A549 (cell line): Measurements from ENCODE around the gene CFAP43. TPM values are rescaled to one million over a fixed set of nuclear protein-coding genes. Genes with fewer than 3 reads are reported as not detected.

Experiments
- ATAC-seq, 2 experiments: fragments of 200-7000 bp in 1 of 2; fragments of >200 bp in 1 of 2; cut with Nextera tagmentation in 1 of 2; cut with Tn5 transposase in 1 of 2; 3 replicates each; pipeline versions ENCODE4 v1.8.0 to v1.9.1; 2018 to 2020; ENCODE audit warnings: mild to moderate bottlenecking in 1 of 2, moderate library complexity in 1 of 2
- CTCF ChIA-PET: fragments of 300-600 bp; sonication (Branson Sonifier 250); formaldehyde crosslinking; extraction: SDS; loops from one replicate; lab custom pipeline; 2021; ENCODE audit warnings: antibody characterized with exemption, inconsistent platforms; lab: Yijun Ruan, JAX
- POLR2A ChIA-PET: fragments of 350-600 bp; formaldehyde crosslinking; extraction: SDS; loops from one replicate; lab custom pipeline; 2021; ENCODE audit warnings: antibody characterized with exemption, inconsistent platforms; lab: Yijun Ruan, JAX
- DNase-seq, 2 experiments: peaks; one replicate each; pipeline versions ENCODE4 v3.0.0 to v3.0.0-alpha.2; 2011 to 2016; ENCODE audit warnings: low read depth in 1 of 2, low spot score in 1 of 2
- FAIRE-seq: peaks from 2 replicates; lab custom pipeline; 2011; peaks lifted over from hg19 to GRCh38; lab: Jason Lieb, UNC
- H3K27ac ChIP-seq, 2 experiments: fragments of >200 bp; sonication (Bioruptor Twin); formaldehyde crosslinking; 3 replicates each; pipeline ENCODE4 v1.5.1; 2016 to 2017
- H3K4me1 ChIP-seq: fragments of >200 bp; sonication (Bioruptor Twin); formaldehyde crosslinking; 3 replicates; pipeline ENCODE4 v1.6.1; 2016
- H3K4me2 ChIP-seq: fragments of >200 bp; sonication (Bioruptor Twin); formaldehyde crosslinking; 3 replicates; pipeline ENCODE4 v1.6.1; 2016
- H3K4me3 ChIP-seq: fragments of >200 bp; sonication (Bioruptor Twin); formaldehyde crosslinking; 3 replicates; pipeline ENCODE4 v1.5.1; 2016
- H3K9me3 ChIP-seq: fragments of >200 bp; sonication (Bioruptor Twin); formaldehyde crosslinking; 3 replicates; pipeline ENCODE4 v1.6.1; 2016
- CEBPB ChIP-seq, 2 experiments: fragments of >200 bp in 1 of 2; sonication (Bioruptor Twin) in 1 of 2; formaldehyde crosslinking in 1 of 2; IDR thresholded peaks; 2 replicates each; pipeline ENCODE4 v1.6.1; 2012 to 2016
- CHD2 ChIP-seq: fragments of 150-350 bp; IDR thresholded peaks from 2 replicates; pipeline ENCODE4 v1.6.1; 2014; ENCODE audit warnings: low read length; ENCODE audit not compliant: partially characterized antibody
- FOSL2 ChIP-seq, 2 experiments: fragments of 450-650 bp in 1 of 2; fragments of >200 bp in 1 of 2; sonication (Bioruptor Twin) in 1 of 2; formaldehyde crosslinking; IDR thresholded peaks; 2 replicates each; pipeline versions ENCODE4 v1.5.0 to v1.6.1; 2016 to 2020; ENCODE audit warnings: mild to moderate bottlenecking in 1 of 2, moderate library complexity in 1 of 2
- GATA3 ChIP-seq: IDR thresholded peaks from 2 replicates; pipeline ENCODE4 v1.6.1; 2012; ENCODE audit warnings: borderline replicate concordance
- HEYL ChIP-seq: fragments of 250-450 bp; sonication (Bioruptor Pico); IDR thresholded peaks from 2 replicates; pipeline ENCODE4 v1.8.0; 2021; ENCODE audit warnings: mild to moderate bottlenecking, moderate library complexity
- JUN ChIP-seq, 2 experiments: fragments of >200 bp; sonication (Bioruptor Twin); formaldehyde crosslinking; IDR thresholded peaks; 2 replicates in 1 of 2; 3 replicates in 1 of 2; pipeline ENCODE4 v1.6.1; 2016 to 2017
- KDM5A ChIP-seq: fragments of 200-600 bp; sonication (generic); IDR thresholded peaks from 2 replicates; pipeline ENCODE4 v1.6.1; 2016; ENCODE audit warnings: antibody characterized with exemption, mild to moderate bottlenecking
- MAFK ChIP-seq: fragments of 450-650 bp; IDR thresholded peaks from 2 replicates; pipeline ENCODE4 v1.6.1; 2014; ENCODE audit not compliant: partially characterized antibody
- MAZ ChIP-seq: fragments of 150-350 bp; IDR thresholded peaks from 2 replicates; pipeline ENCODE4 v1.6.1; 2014; ENCODE audit warnings: antibody characterized with exemption, low read depth, low read length, borderline replicate concordance
- MYC ChIP-seq: IDR thresholded peaks from 2 replicates; pipeline ENCODE4 v1.6.1; 2012; ENCODE audit warnings: mild to moderate bottlenecking, inconsistent platforms, low read length, improper control_type of control experiment, borderline replicate concordance
- NR3C1 ChIP-seq: fragments of >200 bp; sonication (Bioruptor Twin); formaldehyde crosslinking; IDR thresholded peaks from 3 replicates; pipeline ENCODE4 v1.6.1; 2017
- PHF8 ChIP-seq: fragments of 200-600 bp; sonication (generic); IDR thresholded peaks from 2 replicates; pipeline ENCODE4 v1.6.1; 2016; ENCODE audit warnings: low read depth, mild to moderate bottlenecking, antibody characterized with exemption, moderate library complexity, borderline replicate concordance
- POLR2A ChIP-seq: IDR thresholded peaks from 2 replicates; pipeline ENCODE4 v1.6.1; 2012; ENCODE audit warnings: mild to moderate bottlenecking, low read length
- POLR2AphosphoS2 ChIP-seq: conservative IDR thresholded peaks from 2 replicates; pipeline ENCODE4 v1.6.1; 2012; ENCODE audit warnings: low read length, improper control_type of control experiment, inconsistent platforms
- RAD21 ChIP-seq, 2 experiments: fragments of >200 bp in 1 of 2; sonication (Bioruptor Twin) in 1 of 2; formaldehyde crosslinking in 1 of 2; IDR thresholded peaks in 1 of 2; conservative IDR thresholded peaks in 1 of 2; 2 replicates in 1 of 2; 3 replicates in 1 of 2; pipeline ENCODE4 v1.6.1; 2012 to 2018; ENCODE audit warnings: inconsistent platforms in 1 of 2
- RNF2 ChIP-seq: fragments of 200-600 bp; sonication (generic); IDR thresholded peaks from 2 replicates; pipeline ENCODE4 v1.6.1; 2016; ENCODE audit warnings: low read depth, mild to moderate bottlenecking, antibody characterized with exemption, moderate library complexity, borderline replicate concordance
- ZFP36 ChIP-seq: fragments of 450-650 bp; IDR thresholded peaks from 2 replicates; pipeline ENCODE4 v1.6.1; 2014; ENCODE audit warnings: borderline replicate concordance; ENCODE audit not compliant: partially characterized antibody
- ZSCAN20 ChIP-seq: fragments of 250-450 bp; sonication (Bioruptor Pico); IDR thresholded peaks from 2 replicates; pipeline ENCODE4 v1.8.0; 2022; ENCODE audit warnings: mild to moderate bottlenecking, moderate library complexity
- WGBS: methylation state at CpG from one replicate; pipeline ENCODE4 v1.1.6; 2017; ENCODE audit errors: missing lambda C conversion rate; 5-methylcytosine and 5-hydroxymethylcytosine counted together
- polyA plus RNA-seq, 4 experiments: library from polyadenylated mRNA; depleted of rRNA in 3 of 4; stranded (reverse); fragments of >200 nt; fragmentation: RNase III in 1 of 4; extraction: RNeasy Plus Mini Kit Qiagen cat#74134 plus additional on column Dnase treatment in 1 of 4; gene quantifications; 2 replicates in 3 of 4; 3 replicates in 1 of 4; pipeline ENCODE4 v1.2.3, GENCODE V29; 2011 to 2017
- TF ChIP-seq, protein P1 (sequence below): IDR thresholded peaks from 2 replicates; pipeline ENCODE4 v1.6.1; 2012
- TF ChIP-seq, protein P2 (sequence below): IDR thresholded peaks from 2 replicates; pipeline ENCODE4 v1.6.1; 2012; ENCODE audit warnings: low read depth, borderline replicate concordance
- TF ChIP-seq, protein P3 (sequence below): fragments of 150-350 bp; IDR thresholded peaks from 2 replicates; pipeline ENCODE4 v1.6.1; 2014; ENCODE audit warnings: low read depth, mild to moderate bottlenecking, low read length

Gene CFAP43
- polyA plus RNA-seq, 2 of the 4 experiments (the other 2 are of a cell fraction): 0.31 to 0.75 TPM

DNA sequence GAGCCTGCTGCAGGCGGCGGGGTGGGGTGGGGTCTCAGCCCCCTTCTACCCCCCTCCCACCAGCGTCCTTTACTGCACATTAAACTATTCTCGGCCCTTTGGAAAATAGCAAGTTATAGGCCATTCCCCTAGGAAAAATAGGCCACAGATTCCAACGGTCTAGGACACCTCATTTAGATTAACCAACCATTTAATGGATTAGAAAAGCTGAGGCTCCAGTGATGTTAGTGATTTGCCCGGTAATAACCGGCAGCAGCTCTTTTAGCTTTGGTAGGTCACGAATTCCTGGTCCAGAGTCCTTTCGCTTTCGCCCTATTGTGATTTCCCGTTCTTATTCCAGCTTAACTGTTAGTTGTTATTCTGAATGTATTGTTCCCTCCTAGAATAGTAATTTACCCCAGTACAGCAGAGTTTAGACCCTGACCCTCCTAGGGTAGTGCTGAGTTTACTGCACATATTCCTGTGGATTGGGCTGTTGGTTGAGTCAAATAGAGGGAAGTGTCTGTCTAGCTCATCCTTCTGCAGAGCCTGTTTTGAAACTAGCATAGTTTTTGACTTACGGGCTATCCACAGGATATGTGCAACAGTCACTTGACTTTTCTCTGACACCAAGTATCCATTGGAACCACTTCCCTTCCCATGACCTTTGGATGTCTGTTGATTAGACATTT is 23.3 kb upstream of the CFAP43 start:
- ATAC-seq (peak; percentile 64 to 74; a peak in 5 of 6 replicates), DNase-seq (peak; percentile 39 to 56), FAIRE-seq (no peak)
- Histone ChIP-seq H3K4me2 (peak overlapping the region; percentile 74), H3K9me3 (no peaks in the 10 kb centered on the region), H3K27ac (peak overlapping the region; percentile 98 to 99), H3K4me3 (peak overlapping the region; percentile 99), H3K4me1 (peaks cover 33% of the 10 kb centered on the region)
- CTCF ChIA-PET: interaction anchor here (1.1 to 3.7 kb wide), 3 partner anchors 19 to 210 kb away, joined by 3 to 13 read pairs (median 3); no protein-coding TSS in a partner anchor
- POLR2A ChIA-PET: interaction anchor here (1.0 to 4.0 kb wide), 5 partner anchors 12 to 288 kb away, joined by 4 to 27 read pairs (median 6); partner anchors contain the start of genes CFAP43, GSTO2 and SFR1
- 2% methylated on average over 12 of the region's 12 CpGs for WGBS
- TF ChIP-seq FOSL2 (IDR thresholded peaks at IDR 0.05) (no peak), FOSL2 (CRISPR knock-in tag; IDR thresholded peaks at IDR 0.05) (peak; percentile 16; the same call in 1 of the 2 replicates), HEYL (no peak)

DNA sequence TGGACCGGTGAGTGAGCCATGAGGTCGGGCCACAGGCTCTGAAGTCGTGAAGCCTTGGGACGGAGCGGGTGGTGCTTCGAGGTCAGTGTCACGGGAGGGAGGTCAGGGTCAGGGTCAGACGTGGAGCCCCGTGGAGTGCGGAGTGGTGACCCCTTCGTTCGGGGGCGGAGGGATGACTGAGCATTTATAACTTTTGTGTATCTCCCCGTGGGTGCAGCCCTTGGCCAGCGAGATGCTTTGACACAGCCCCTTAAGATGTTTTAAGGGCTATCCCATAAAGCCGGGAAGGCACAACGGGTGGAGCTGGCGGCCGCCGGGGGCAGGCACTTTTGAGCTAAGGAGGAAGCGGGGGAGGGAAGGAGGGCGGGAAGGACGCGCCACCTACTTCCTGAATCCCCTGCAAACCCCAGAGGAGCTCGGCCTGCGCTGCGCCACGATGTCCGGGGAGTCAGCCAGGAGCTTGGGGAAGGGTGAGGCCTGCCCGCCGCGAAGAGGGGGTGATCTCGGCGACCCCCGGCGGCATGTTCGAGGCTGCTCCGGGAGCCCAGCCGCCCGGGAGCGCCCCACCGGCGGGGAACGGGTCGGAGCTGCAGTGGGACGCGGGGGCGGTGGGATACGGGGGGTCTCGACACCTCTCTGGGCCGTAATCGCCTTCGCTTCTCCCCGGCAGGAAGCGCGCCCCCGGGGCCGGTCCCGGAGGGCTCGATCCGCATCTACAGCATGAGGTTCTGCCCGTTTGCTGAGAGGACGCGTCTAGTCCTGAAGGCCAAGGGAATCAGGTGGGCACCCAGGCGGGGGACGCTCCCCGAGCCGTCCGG is 22.5 kb upstream of the CFAP43 start, which contains the start of gene GSTO1:
Gene GSTO1, plus strand, starts transcription at position 400 of the 818 bp plus-strand sequence. Its CDS starts 37 bp downstream, at position 437.
- peak within 1 kb of the TSS; percentile 99 for H3K4me3 ChIP-seq
- peaks cover 25% of the 10 kb centered on the region for H3K4me1 ChIP-seq
- DNase-seq (peak; percentile 77 to 79), ATAC-seq (peak; percentile 89 to 95), FAIRE-seq (no peak)
- TF ChIP-seq NR3C1: no peak
- TF ChIP-seq PHF8: peak; percentile 58
- TF ChIP-seq, protein P1, sequence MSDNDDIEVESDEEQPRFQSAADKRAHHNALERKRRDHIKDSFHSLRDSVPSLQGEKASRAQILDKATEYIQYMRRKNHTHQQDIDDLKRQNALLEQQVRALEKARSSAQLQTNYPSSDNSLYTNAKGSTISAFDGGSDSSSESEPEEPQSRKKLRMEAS: peak; percentile 80
- TF ChIP-seq GATA3: no peak; the same call in 1 of the 2 replicates
- no peak for TF ChIP-seq ZSCAN20 (CRISPR knock-in tag)
- TF ChIP-seq JUN (IDR thresholded peaks at IDR 0.05): peak in 1 of 2 experiments; percentile 67; a peak in 2 of 5 replicates
- TF ChIP-seq, protein P2, sequence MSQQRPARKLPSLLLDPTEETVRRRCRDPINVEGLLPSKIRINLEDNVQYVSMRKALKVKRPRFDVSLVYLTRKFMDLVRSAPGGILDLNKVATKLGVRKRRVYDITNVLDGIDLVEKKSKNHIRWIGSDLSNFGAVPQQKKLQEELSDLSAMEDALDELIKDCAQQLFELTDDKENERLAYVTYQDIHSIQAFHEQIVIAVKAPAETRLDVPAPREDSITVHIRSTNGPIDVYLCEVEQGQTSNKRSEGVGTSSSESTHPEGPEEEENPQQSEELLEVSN: peak; percentile 70
- no peak for TF ChIP-seq ZFP36
- no peak for TF ChIP-seq CEBPB (IDR thresholded peaks at IDR 0.05)
- 0 out of 2 replicates have a peak, but pooled peaks have one; percentile 18 for TF ChIP-seq MAZ
- 0 out of 2 replicates have a peak, but pooled peaks have one; percentile 11 for TF ChIP-seq MYC
- TF ChIP-seq, protein P3, sequence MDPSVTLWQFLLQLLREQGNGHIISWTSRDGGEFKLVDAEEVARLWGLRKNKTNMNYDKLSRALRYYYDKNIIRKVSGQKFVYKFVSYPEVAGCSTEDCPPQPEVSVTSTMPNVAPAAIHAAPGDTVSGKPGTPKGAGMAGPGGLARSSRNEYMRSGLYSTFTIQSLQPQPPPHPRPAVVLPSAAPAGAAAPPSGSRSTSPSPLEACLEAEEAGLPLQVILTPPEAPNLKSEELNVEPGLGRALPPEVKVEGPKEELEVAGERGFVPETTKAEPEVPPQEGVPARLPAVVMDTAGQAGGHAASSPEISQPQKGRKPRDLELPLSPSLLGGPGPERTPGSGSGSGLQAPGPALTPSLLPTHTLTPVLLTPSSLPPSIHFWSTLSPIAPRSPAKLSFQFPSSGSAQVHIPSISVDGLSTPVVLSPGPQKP: no peak
- TF ChIP-seq POLR2AphosphoS2: no peak
- TF ChIP-seq MAFK: no peak
- no peak for TF ChIP-seq FOSL2 (IDR thresholded peaks at IDR 0.05)
- TF ChIP-seq FOSL2 (CRISPR knock-in tag; IDR thresholded peaks at IDR 0.05): no peak; the same call in 1 of the 2 replicates
- no peak for TF ChIP-seq KDM5A
- 0 out of 5 replicates have a peak, but pooled peaks of 1 of the 2 experiments have one; percentile 9 for TF ChIP-seq RAD21 (conservative IDR thresholded peaks at IDR 0.05 in 1 of 2, IDR thresholded peaks at IDR 0.05 in 1 of 2)
- no peak for TF ChIP-seq CHD2
- no peak for TF ChIP-seq RNF2
- peak; percentile 90 for TF ChIP-seq POLR2A
- POLR2A ChIA-PET: interaction anchor here (0.6 to 4.0 kb wide), 8 partner anchors 9 to 578 kb away, joined by 3 to 27 read pairs (median 4); partner anchors contain the start of genes CFAP43, GSTO2 and SFR1
- WGBS: 2% methylated on average over 34 of the region's 69 CpGs
- H3K9me3 ChIP-seq: no peaks in the 10 kb centered on the region
- CTCF ChIA-PET: interaction anchor here (1.0 to 3.7 kb wide), 5 partner anchors 97 to 367 kb away, joined by 3 to 13 read pairs (median 3); no protein-coding TSS in a partner anchor
- peak within 1 kb of the TSS; percentile 74 for H3K4me2 ChIP-seq
- H3K27ac ChIP-seq: peak within 1 kb of the TSS; percentile 98 to 99
